ENCODE data around the gene DCBLD1.

DNA sequence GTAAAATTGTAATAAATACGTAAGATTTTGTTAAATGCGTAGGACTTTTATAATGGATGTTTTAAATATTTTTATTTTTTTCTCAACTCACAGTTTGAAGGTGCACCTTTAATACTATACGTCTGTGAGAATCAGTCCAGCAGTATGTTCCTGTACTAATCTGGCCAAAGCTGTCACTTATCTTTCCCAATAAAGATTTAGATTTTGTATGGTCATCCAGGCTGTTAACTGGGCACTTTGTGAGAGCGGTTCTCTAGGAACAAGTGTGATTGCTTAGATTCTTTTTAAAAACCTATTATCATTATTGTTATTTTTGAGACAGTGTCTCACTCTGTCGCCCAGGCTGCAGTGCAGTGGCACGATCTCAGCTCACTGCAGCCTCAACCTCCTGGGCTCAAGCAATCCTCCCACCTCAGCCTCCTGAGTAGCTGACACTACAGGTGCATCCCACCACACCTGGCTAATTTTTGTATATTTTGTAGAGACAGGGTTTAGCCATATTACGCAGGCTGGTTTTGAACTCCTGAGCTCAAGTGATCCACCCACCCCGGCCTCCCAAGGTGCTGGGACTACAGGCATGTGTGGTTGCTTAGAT lies 1.7 kb downstream of the DCBLD1 start:
- TF ChIP-seq EGR1 (IDR thresholded peaks at IDR 0.05; ENCODE audit: low read depth in 2 of 2) (no peak), SP1 (IDR thresholded peaks at IDR 0.05) (no peak), GABPA (IDR thresholded peaks at IDR 0.05 in 1 of 2, conservative IDR thresholded peaks at IDR 0.05 in 1 of 2) (no peak), YY1 (IDR thresholded peaks at IDR 0.05) (no peak), ZBTB33 (IDR thresholded peaks at IDR 0.05) (no peak), MAX (IDR thresholded peaks at IDR 0.05) (no peak), REST (IDR thresholded peaks at IDR 0.05) (no peak)
- TF ChIP-seq, protein P1, sequence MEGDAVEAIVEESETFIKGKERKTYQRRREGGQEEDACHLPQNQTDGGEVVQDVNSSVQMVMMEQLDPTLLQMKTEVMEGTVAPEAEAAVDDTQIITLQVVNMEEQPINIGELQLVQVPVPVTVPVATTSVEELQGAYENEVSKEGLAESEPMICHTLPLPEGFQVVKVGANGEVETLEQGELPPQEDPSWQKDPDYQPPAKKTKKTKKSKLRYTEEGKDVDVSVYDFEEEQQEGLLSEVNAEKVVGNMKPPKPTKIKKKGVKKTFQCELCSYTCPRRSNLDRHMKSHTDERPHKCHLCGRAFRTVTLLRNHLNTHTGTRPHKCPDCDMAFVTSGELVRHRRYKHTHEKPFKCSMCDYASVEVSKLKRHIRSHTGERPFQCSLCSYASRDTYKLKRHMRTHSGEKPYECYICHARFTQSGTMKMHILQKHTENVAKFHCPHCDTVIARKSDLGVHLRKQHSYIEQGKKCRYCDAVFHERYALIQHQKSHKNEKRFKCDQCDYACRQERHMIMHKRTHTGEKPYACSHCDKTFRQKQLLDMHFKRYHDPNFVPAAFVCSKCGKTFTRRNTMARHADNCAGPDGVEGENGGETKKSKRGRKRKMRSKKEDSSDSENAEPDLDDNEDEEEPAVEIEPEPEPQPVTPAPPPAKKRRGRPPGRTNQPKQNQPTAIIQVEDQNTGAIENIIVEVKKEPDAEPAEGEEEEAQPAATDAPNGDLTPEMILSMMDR (IDR thresholded peaks at IDR 0.05; ENCODE audit: low read depth, low read length, missing input control): no peak

Data from liver (tissue), 3 donors.